AG09309 (cell line): Measurements from ENCODE around the gene CLEC16A.

ENCODE experiments used
- DNase-seq: peaks from one replicate; pipeline ENCODE4 v3.0.0-alpha.2; 2010; ENCODE audit warnings: low read depth
- H3K4me3 ChIP-seq: 2 replicates; pipeline ENCODE4 v1.5.1; 2011; ENCODE audit warnings: mild to moderate bottlenecking, low read depth, low read length, moderate library complexity; ENCODE audit not compliant: control insufficient read depth
- TF ChIP-seq, protein P1 (sequence below): IDR thresholded peaks from 2 replicates; pipeline ENCODE4 v1.5.1; 2011; ENCODE audit warnings: mild to moderate bottlenecking, low read depth, low read length, inconsistent platforms; ENCODE audit not compliant: insufficient read depth, control insufficient read depth; ENCODE audit errors: missing control alignments

CLEC16A gene

DNA sequence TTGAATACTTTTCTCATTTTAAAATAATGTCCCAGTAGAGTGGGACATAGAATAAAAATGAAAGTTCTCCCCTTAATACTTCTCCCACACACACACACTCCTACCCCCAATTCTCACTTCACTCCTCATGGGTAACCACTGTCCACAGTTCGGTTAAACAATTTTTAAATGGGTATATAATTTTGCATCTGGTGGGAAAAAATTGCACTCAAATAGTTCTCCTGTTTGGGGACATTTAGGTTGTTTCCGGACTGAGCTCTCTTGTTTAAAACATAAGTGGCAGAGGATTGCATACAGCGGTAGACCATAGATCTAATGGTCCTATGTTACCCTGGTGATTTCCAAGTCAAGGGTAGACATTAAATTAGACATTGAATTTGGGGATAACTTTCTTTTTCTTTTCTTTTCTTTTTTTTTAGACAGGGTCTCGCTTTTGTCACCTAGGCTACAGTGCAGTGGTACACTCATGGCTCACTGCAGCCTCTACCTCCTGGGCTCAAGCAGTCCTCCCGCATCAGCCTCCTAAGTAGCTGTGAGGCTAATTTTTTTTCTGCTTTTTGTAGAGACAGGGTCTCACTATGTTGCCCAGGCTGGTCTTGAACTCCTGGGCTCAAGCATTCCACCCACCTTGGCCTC, 173.3 kb downstream of the CLEC16A start:
- DNase-seq = no peak
- H3K4me3 ChIP-seq = no peak overlapping the region
- TF ChIP-seq, protein P1, sequence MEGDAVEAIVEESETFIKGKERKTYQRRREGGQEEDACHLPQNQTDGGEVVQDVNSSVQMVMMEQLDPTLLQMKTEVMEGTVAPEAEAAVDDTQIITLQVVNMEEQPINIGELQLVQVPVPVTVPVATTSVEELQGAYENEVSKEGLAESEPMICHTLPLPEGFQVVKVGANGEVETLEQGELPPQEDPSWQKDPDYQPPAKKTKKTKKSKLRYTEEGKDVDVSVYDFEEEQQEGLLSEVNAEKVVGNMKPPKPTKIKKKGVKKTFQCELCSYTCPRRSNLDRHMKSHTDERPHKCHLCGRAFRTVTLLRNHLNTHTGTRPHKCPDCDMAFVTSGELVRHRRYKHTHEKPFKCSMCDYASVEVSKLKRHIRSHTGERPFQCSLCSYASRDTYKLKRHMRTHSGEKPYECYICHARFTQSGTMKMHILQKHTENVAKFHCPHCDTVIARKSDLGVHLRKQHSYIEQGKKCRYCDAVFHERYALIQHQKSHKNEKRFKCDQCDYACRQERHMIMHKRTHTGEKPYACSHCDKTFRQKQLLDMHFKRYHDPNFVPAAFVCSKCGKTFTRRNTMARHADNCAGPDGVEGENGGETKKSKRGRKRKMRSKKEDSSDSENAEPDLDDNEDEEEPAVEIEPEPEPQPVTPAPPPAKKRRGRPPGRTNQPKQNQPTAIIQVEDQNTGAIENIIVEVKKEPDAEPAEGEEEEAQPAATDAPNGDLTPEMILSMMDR = no peak

GRCh38 chr16:11118479-11118878, 174.1 kb downstream of the CLEC16A start:
- DNase-seq = no peak
- TF ChIP-seq, protein P1 = no peak
- no peak overlapping the region for H3K4me3 ChIP-seq

DNA sequence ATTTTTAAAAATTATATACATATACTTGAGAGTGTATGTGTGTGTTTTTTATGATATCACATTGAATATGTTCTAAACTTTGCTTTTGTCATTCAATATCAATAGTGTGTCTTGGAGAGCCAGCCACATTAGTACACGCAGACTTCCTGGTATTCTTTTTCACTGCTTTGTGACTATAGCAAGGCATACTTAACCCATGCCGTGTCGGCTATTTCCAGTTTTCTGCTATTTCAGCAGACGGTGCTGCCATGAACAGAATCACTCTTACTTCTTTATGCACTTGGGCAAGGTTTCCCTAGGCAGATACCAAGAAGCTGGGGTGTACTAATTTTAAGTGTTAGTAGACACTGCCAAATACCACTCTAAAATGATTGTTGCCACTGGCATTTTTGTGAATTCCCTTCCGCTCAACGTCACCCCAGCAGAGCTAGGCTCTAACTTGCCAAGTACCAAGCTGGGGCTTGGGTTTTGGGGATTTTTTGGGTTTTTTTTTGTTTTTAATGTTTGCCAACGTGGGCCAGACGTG, 176.8 kb downstream of the CLEC16A start:
- TF ChIP-seq, protein P1 = no peak
- no peak for DNase-seq
- H3K4me3 ChIP-seq = no peak overlapping the region

- H3K4me3 ChIP-seq = no peak overlapping the region
- no peak for DNase-seq
- TF ChIP-seq, protein P1 = no peak
Measured at GRCh38 chr16:11121914-11122692, 177.7 kb downstream of the CLEC16A start.

GRCh38 chr16:11123666-11124065, 179.3 kb downstream of the CLEC16A start:
- TF ChIP-seq, protein P1 = no peak
- no peak for DNase-seq
- no peak overlapping the region for H3K4me3 ChIP-seq

- no peak overlapping the region for H3K4me3 ChIP-seq
- TF ChIP-seq, protein P1 = no peak
- DNase-seq = no peak
Measured at GRCh38 chr16:11125936-11126335, 181.6 kb downstream of the CLEC16A start.
